ENCODE data around the gene TBRG4. TPM values are rescaled to one million over a fixed set of nuclear protein-coding genes. Genes with fewer than 3 reads are reported as not detected.
A peak's percentile ranks its signal among the peaks of the same experiment; 100 is the strongest.
"Not testable (repeated sequence)": the region's sequence is repeated elsewhere in the genome, so short reads cannot be mapped to it uniquely, and the experiment has no call there.

The TBRG4 gene
- polyA plus RNA-seq, 3 donors: 32.7 to 42.2 (median 38.4) TPM

- Mint-ChIP-seq H3K4me3 (no peak overlapping the region), H3K27ac (peak overlapping the region in 1 of 7 donors; percentile 4)
- no peak for DNase-seq
Observed at GRCh38 chr7:45114926-45115325, 3.4 kb upstream of the TBRG4 start.

GRCh38 chr7:45114257-45114656, 2.8 kb upstream of the TBRG4 start:
- not testable (repeated sequence) for H3K4me2 ChIP-seq (replicated peaks; ENCODE audit: extremely low read depth, low read length, poor library complexity, severe bottlenecking); H3K36me3 ChIP-seq (replicated peaks in 1 of 2; ENCODE audit: control insufficient read depth in 1 of 2, insufficient read depth in 2 of 2, low read length in 2 of 2); H3K9ac ChIP-seq (ENCODE audit: insufficient read depth, low read length, poor library complexity, severe bottlenecking); H3K4me3 ChIP-seq (replicated peaks in 1 of 3; ENCODE audit: low read depth in 2 of 3, low read length in 3 of 3); H3K9me3 Mint-ChIP-seq; H3K4me3 Mint-ChIP-seq; H3K36me3 Mint-ChIP-seq; H3K9me3 ChIP-seq (replicated peaks in 1 of 2; ENCODE audit: control insufficient read depth in 1 of 2, insufficient read depth in 1 of 2, low read length in 2 of 2); DNase-seq; H4K20me1 ChIP-seq (ENCODE audit: insufficient read depth, low read length); H3K27ac ChIP-seq (ENCODE audit: low read depth in 1 of 2, low read length in 2 of 2); H3K27me3 ChIP-seq (ENCODE audit: control insufficient read depth in 2 of 2, insufficient read depth in 2 of 2, low read length in 2 of 2)
- Histone ChIP-seq H3K4me1 (ENCODE audit: control insufficient read depth in 1 of 2, insufficient read depth in 2 of 2, low read length in 2 of 2) (peaks cover 20 to 34% of the 10 kb centered on the region in 2 donors), H3K79me2 (ENCODE audit: insufficient read depth, low read length) (peaks cover 21% of the 10 kb centered on the region), H2AFZ (ENCODE audit: insufficient read depth, low read depth, low read length, poor library complexity, severe bottlenecking) (peak overlapping the region; percentile 19)
- peaks cover 29% of the 10 kb centered on the region for H3K4me1 Mint-ChIP-seq
- H3K27me3 Mint-ChIP-seq (ENCODE audit: low read depth in 3 of 3): peaks cover 2 to 12% (median 2%) of the 10 kb centered on the region in 3 donors
- H3K27ac Mint-ChIP-seq: peak overlapping the region in 1 of 7 donors; percentile 27
- no CpG with 5 or more reads among the region's 1 CpG for WGBS (ENCODE audit: insufficient coverage)
- intact Hi-C loops (cut with micrococcal nuclease): loop anchor here (5.0 to 10.0 kb wide), 4 partner anchors 137 to 539 kb away; partner anchors contain the start of genes DDX56 (in 1 of the 2), MYO1G (in 1 of the 2), PURB (in 1 of the 2) and TMED4 (in 1 of the 2)

More at GRCh38 chr7:45114926-45115325, 3.4 kb upstream of the TBRG4 start:
- Histone ChIP-seq H3K4me2 (replicated peaks; ENCODE audit: extremely low read depth, low read length, poor library complexity, severe bottlenecking) (no peak overlapping the region), H3K27ac (ENCODE audit: low read depth in 1 of 2, low read length in 2 of 2) (no peak overlapping the region), H3K9me3 (replicated peaks in 1 of 2; ENCODE audit: control insufficient read depth in 1 of 2, insufficient read depth in 1 of 2, low read length in 2 of 2) (no peaks in the 10 kb centered on the region), H3K79me2 (ENCODE audit: insufficient read depth, low read length) (peaks cover 14% of the 10 kb centered on the region), H3K27me3 (ENCODE audit: control insufficient read depth in 2 of 2, insufficient read depth in 2 of 2, low read length in 2 of 2) (no peaks in the 10 kb centered on the region), H3K4me1 (ENCODE audit: control insufficient read depth in 1 of 2, insufficient read depth in 2 of 2, low read length in 2 of 2) (peaks cover 20 to 29% of the 10 kb centered on the region in 2 donors), H3K4me3 (replicated peaks in 1 of 3; ENCODE audit: low read depth in 2 of 3, low read length in 3 of 3) (no peak overlapping the region), H4K20me1 (ENCODE audit: insufficient read depth, low read length) (no peaks in the 10 kb centered on the region), H3K36me3 (replicated peaks in 1 of 2; ENCODE audit: control insufficient read depth in 1 of 2, insufficient read depth in 2 of 2, low read length in 2 of 2) (no peaks in the 10 kb centered on the region), H3K9ac (ENCODE audit: insufficient read depth, low read length, poor library complexity, severe bottlenecking) (no peak overlapping the region), H2AFZ (ENCODE audit: insufficient read depth, low read depth, low read length, poor library complexity, severe bottlenecking) (peak overlapping the region; percentile 19)
- Mint-ChIP-seq H3K9me3 (peaks cover 0 to 2% (median 0%) of the 10 kb centered on the region in 7 donors), H3K27me3 (ENCODE audit: low read depth in 3 of 3) (peaks cover 2 to 13% (median 2%) of the 10 kb centered on the region in 3 donors), H3K4me1 (peaks cover 28% of the 10 kb centered on the region), H3K36me3 (no peaks in the 10 kb centered on the region)
- intact Hi-C loops (cut with micrococcal nuclease): loop anchor here (5.0 to 10.0 kb wide), 4 partner anchors 138 to 540 kb away; partner anchors contain the start of genes DDX56 (in 1 of the 2), MYO1G (in 1 of the 2), PURB (in 1 of the 2) and TMED4 (in 1 of the 2)
- TF ChIP-seq CTCF (IDR thresholded peaks at IDR 0.05): no peak
